Stimulated activated CD4-positive, alpha-beta T cell treated with anti-CD3 and anti-CD28 coated beads, Interleukin-2, amount 100 ng/mL, for 24 hours (primary cell): Measurements from ENCODE around the gene GALNT7.
"Not testable (repeated sequence)": the region's sequence is repeated elsewhere in the genome, so short reads cannot be mapped to it uniquely, and the experiment has no call there.

ENCODE experiments used
- DNase-seq, 2 donors: peaks; one replicate each; pipeline ENCODE4 v3.0.0-alpha.2; 2020

The GALNT7 gene

DNA sequence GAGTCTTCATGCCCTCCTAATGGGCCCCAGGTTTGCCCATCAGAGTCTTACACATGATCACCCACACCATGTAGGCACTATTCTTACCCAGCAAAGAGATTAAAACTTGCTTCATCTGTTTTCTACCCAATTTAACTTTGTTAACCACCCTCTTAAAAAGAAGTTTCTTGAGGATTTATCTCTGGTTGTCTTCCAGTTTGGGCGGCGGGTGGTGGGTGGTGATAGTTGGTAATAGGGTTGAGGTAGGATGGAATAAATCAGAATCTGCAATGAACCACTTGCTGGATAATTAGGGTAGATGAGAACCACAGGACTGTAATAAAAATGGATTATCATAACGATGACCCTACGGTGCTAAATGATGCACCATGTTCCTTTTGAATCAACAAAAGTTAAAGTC, 30.9 kb downstream of the GALNT7 start:
- no peak for DNase-seq

- no peak for DNase-seq
Measured at GRCh38 chr4:173200103-173200884, 31.7 kb downstream of the GALNT7 start.

DNA sequence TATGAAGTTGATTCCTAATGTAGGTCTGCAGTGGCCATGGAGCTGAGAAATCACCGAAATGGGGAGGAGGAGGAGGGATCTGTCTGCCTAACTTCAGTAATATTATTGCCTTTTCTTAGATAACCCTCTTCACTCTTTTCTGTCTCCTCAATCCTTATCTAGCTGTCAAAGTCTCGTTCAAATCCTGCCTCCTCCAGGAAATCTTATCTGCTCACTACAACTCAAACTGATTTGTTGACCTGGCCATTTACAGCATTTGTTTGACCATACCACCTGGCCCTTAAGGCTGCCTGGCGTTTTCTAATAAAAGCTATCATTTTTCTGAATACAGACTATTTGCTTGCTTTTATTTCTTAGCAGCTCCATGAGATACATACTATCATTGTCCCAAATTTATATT, 33.8 kb downstream of the GALNT7 start:
- no peak for DNase-seq

GRCh38 chr4:173205656-173206055, 37.0 kb downstream of the GALNT7 start:
- DNase-seq: no peak

GRCh38 chr4:173208420-173208819, 39.8 kb downstream of the GALNT7 start:
- DNase-seq: no peak

- DNase-seq: no peak
Measured at GRCh38 chr4:173211222-173211621, 42.6 kb downstream of the GALNT7 start.

GRCh38 chr4:173211838-173212237, 43.2 kb downstream of the GALNT7 start:
- no peak for DNase-seq

DNA sequence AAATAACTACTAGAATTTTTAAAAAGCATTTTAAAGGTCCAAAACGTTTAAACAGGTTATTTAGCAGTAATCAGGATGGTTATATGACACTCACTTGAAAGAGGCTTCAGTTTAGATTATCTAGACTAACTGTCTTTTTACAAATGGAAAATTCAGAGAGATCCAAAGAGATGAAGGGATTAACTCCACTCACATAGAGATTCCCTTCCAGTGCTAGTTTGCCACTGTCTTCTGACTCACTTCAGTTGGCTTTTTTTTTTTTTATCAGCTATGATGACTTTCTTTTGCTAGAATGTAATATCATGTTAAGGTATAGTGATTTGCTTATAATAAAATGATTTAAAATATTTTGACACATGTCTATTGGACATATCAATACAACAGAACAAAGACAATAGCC, 43.8 kb downstream of the GALNT7 start:
- DNase-seq: no peak

DNA sequence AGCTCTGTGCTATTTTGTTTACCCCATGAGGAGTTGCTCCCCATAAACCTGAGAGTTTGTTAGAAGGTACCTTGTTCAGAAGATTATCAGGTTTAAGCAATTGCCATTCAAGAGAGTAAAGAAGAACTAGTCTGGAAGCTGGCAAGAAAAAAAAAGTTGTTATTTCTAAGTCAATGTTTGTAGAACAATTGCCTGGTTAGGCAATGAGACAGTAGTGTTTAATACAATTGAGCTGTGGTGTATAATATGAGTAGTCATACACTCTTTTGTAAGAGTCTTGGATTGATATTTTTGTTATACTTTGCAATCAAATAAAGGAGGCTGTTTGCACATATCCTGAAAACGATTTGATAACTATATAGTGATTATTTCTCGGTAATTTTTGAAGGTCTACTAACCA, 44.7 kb downstream of the GALNT7 start:
- DNase-seq: no peak

GRCh38 chr4:173214231-173214630, 45.6 kb downstream of the GALNT7 start:
- no peak for DNase-seq

DNA sequence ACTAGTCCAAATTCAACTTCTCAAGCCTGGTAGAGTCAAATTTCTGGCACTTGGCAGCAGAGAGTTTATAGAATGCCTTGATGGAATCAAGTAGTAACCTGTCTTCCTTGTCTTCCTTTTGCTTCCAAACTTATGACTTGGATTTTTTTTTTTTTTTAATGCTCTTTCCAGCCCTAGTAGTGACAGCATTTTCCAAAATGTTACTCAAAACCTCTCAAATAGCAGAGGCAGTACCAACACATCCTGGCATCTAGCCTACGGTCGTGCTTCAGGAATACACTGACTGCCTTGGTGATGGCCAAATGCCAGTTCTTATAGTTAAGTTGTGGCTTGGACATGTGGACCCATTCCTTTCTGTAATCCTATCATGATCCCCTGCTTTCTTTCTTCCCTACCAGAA, 46.0 kb downstream of the GALNT7 start:
- no peak for DNase-seq

- no peak for DNase-seq
Measured at GRCh38 chr4:173217075-173217474, 48.5 kb downstream of the GALNT7 start.

GRCh38 chr4:173217727-173218126, 49.1 kb downstream of the GALNT7 start:
- DNase-seq: no peak

DNA sequence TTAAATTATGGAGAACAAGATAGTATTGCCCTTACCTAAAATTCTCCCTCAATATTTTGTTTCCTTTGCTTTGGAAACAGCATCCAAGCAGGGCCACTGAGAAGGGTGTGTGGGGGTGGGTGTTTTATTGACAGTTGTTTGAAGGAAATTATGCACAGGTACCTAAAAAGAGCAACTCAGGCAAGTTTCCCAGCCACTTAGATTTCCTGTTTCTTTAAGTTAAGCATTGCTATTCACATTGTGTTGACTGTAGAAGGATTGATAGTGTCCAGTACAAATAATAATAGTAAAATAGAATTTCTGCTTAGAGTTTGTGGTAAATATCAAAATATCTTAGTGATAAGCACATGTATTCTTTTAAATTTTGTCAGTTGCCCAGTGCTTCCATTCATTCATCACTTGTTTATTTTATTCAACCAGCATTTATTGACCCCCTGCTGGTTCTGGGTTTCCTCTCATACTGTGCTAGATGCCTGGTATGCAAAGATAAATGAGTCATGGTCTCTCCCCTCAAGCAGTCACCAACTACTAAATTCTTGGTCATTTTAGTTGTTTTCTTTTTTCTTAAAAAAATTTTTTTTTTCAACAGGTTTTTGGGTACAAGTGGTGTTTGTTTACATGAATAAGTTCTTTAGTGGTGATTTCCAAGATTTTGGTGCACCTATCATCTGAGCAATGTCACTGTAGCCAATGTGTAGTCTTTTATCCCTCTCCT, 50.0 kb downstream of the GALNT7 start:
- DNase-seq: no peak

DNA sequence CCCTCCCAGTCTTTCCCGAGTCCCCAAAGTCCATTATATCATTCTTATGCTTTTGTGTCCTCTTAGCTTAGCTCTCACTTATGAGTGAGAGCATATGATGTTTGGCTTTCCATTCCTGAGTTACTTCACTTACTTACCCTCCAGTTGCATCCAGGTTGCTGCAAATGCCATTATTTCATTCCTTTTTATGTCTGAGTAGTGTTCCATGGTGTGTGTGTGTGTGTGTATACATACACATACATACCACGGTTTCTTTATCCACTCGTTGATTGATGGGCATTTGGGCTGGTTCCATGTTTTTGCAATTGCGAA, 50.5 kb downstream of the GALNT7 start:
- DNase-seq: not testable (repeated sequence)

DNA sequence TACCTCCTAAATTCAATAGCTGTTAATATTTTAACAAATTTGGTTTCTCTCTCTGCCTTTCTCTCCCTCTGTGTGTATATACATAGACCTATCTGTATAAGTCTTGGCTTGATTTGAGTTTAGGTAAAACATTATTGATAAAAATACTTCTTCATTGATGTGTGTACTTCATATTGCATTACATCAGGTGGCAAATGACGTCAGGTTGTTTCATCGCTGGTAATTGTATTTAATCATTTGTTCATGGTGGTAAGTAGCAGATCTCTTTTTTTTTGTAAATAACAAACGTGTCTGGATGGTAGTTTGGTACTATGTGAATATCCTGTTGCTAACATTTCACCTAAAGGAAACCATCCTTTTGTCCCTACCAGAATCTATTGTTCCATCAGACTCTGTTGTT, 55.1 kb downstream of the GALNT7 start:
- DNase-seq: no peak

DNA sequence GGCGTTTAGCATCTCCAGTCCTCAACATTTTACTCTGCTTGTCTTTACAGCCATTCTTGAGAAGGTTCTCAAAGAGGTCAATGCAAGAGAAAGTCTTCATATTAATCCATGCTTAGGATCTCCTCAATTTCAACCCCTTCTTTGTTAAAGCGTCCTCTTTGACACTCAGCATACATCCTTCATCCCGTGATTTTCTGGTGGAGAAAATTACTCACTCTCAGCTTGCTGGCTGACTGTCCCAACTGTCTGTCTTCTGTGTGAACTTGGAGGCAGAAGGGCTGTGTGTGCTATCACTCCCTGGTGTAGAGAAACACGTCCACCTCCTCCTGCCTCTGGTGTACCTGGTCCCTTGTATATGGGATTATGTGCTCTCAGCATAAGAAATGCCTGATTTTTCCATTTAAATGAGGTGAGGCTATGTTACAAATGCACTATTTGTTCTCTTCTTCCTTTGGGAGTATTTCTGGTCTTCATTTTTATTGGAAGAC, 57.8 kb downstream of the GALNT7 start:
- no peak for DNase-seq

DNA sequence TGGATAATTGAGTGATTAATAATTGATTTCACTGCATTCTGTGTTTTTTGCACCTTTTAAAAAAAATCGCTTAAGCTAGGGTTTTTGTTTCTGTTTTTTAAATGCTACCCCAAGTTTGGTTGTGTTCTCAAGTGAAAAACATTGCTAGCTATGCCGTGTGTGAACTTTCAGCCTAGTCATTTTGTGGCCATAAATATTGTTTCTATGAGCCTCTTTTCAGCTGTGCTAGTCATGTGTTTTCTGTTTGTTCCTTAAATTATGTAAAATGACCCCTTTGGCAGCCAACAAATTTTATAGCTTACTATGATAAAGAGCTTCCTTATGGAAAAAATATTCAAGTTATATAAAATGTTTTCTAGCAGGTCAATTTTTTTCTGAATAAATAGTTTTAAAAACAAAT, 59.1 kb downstream of the GALNT7 start:
- DNase-seq: no peak

DNA sequence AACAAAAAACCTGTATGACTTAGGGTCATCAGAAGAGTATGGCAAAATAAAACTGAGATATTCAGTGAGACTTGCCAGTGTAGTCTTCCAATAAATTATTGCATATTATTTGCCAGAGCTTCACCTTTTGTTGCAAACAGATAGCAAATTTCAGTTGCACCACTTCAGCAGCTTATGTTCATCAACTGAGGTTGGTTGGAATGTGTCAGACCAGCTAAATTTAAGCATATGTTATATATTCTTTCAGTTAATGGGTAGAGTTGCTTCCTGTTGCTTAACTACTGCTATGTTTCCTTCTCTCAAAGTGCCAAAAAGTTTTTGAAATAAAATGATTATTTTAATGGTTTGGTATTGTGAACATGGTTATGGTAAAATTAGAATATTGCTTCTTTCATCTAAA, 61.5 kb downstream of the GALNT7 start:
- DNase-seq: no peak

DNA sequence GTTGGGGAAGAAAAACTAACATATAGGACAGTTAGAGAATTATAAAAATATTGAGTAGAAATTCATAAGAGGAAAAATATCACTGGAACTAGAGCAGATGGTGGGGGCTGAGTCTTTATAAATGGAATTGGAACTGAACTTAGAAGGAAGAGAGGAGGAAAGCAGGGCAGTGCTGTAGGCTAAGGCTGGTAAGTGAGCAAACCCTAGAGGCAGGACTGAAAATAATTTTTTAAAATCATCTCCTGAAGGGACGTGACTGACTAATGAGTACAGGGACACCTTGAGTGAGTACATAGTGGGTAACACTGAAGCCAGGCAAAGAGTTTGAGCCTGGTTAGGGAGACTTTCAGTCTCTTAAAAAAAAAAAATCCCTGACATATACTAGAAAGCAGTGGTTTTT, 63.3 kb downstream of the GALNT7 start:
- DNase-seq: no peak

GRCh38 chr4:173233857-173234256, 65.2 kb downstream of the GALNT7 start:
- no peak for DNase-seq

GRCh38 chr4:173235050-173235449, 66.4 kb downstream of the GALNT7 start:
- no peak for DNase-seq

- DNase-seq: no peak
Measured at GRCh38 chr4:173236301-173236700, 67.7 kb downstream of the GALNT7 start.

DNA sequence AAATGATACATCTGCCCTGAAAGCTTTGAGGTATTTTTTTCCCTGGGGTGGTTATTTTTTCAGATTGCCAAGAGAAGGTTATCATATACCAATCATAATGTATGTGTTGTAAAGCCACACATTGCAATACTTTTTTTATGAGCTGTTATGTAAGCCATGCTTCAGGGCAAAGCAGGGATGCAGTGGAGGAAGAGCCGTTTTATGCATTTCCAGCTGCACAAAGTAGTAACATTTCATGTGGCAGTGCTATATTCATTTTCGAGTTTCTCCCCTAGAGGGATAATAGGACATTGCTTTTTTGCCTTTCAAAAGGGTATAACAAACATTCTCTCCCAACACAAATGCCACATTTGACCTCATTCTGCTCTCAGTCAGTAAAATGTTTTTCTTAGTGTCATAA, 68.5 kb downstream of the GALNT7 start:
- DNase-seq: no peak

DNA sequence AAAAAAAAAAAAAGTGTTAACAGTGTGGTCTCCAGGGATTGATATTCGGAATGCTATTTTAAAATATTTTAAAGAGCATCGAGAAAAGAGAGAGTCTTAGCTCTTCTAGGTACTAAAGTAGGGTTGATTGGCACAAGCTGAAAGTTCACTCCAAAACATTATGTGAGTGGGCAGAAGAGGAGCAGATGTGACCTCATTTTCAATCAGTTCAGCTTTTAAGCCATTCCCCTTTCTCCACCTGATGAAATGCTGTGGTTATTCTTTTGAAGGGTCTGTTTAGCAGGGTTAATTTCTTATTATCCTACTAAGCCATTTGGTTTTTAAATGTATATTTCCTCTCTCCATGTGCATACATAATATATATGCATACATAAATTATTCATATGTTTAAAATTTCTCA, 69.2 kb downstream of the GALNT7 start:
- no peak for DNase-seq
